ENCODE results near the gene SREBF1. TPM values are rescaled to one million over a fixed set of nuclear protein-coding genes. Genes with fewer than 3 reads are reported as not detected.

Gene SREBF1
- total and polyA plus RNA-seq, 5 donors, result 28.7 to 45.7 (median 40.5) TPM

DNA sequence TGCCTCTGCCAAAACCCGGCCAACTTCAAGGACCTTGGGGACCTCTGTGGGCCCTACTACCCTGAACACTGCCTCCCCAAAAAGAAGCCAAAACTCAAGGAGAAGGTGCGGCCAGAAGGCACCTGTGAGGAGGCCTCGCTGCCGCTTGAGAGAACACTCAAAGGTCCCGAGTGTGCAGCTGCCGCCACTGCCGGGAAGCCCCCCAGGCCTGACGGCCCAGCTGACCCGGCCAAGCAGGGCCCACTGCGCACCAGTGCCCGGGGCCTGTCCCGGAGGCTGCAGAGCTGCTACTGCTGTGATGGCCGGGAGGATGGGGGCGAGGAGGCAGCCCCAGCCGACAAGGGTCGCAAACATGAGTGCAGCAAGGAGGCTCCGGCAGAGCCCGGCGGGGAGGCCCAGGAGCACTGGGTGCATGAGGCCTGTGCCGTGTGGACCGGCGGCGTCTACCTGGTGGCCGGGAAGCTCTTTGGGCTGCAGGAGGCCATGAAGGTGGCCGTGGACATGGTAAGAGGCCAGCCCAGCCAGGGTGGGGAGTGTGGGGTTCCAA is 38.7 kb downstream of the SREBF1 start:
- Histone ChIP-seq H3K27me3 (ENCODE audit: control insufficient read depth, insufficient read depth) (no peaks in the 10 kb centered on the region), H3K4me3 (ENCODE audit: low read length) (no peak overlapping the region), H3K4me1 (ENCODE audit: control insufficient read depth, insufficient read depth, low read length) (peaks cover 4% of the 10 kb centered on the region), H3K9me3 (ENCODE audit: control insufficient read depth, low read length) (no peaks in the 10 kb centered on the region), H3K27ac (ENCODE audit: low read length) (no peak overlapping the region)
- DNase-seq (no peak), ATAC-seq (no peak)
- WGBS, result 94% methylated on average over 25 of the region's 25 CpGs
- intact Hi-C loops (cut with DNase I), result loop anchor here in 1 of 4 donors (10.0 kb wide), 1 partner anchor 63 kb away; no protein-coding TSS in a partner anchor

DNA sequence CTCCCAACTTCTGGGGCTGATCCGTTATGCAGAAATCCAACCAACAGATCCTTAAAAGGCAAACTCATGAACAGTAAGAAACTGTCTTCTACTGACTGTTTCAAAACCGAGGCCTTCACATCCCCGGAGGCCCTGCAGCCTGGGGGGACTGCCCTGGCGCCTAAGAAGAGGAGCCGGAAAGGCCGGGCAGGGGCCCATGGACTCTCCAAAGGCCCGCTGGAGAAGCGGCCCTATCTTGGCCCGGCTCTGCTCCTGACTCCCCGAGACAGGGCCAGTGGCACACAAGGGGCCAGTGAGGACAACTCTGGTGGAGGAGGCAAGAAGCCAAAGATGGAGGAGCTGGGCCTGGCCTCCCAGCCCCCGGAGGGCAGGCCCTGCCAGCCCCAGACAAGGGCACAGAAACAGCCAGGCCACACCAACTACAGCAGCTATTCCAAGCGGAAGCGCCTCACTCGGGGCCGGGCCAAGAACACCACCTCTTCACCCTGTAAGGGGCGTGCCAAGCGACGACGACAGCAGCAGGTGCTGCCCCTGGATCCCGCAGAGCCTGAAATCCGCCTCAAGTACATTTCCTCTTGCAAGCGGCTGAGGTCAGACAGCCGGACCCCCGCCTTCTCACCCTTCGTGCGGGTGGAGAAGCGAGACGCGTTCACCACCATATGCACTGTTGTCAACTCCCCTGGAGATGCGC is 39.5 kb downstream of the SREBF1 start:
- DNase-seq (peak in 1 of 3 donors; percentile 78), ATAC-seq (no peak)
- WGBS, result 85% methylated on average over 30 of the region's 30 CpGs
- Histone ChIP-seq H3K4me3 (ENCODE audit: low read length) (no peak overlapping the region), H3K9me3 (ENCODE audit: control insufficient read depth, low read length) (no peaks in the 10 kb centered on the region), H3K4me1 (ENCODE audit: control insufficient read depth, insufficient read depth, low read length) (peaks cover 7% of the 10 kb centered on the region), H3K27me3 (ENCODE audit: control insufficient read depth, insufficient read depth) (no peaks in the 10 kb centered on the region), H3K27ac (ENCODE audit: low read length) (no peak overlapping the region)
- intact Hi-C loops (cut with DNase I), result loop anchor here in 1 of 4 donors (10.0 kb wide), 1 partner anchor 62 kb away; no protein-coding TSS in a partner anchor

DNA sequence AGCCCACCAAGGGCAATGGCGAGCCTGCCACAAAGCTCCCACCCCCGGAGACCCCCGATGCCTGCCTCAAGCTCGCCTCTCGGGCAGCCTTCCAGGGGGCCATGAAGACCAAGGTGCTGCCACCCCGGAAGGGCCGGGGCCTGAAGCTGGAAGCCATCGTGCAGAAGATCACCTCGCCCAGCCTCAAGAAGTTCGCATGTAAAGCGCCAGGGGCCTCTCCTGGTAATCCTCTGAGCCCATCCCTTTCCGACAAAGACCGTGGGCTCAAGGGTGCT is 40.1 kb downstream of the SREBF1 start:
- H3K9me3 ChIP-seq (ENCODE audit: control insufficient read depth, low read length), result no peaks in the 10 kb centered on the region
- no peak overlapping the region for H3K4me3 ChIP-seq (ENCODE audit: low read length)
- H3K4me1 ChIP-seq (ENCODE audit: control insufficient read depth, insufficient read depth, low read length), result peaks cover 13% of the 10 kb centered on the region
- DNase-seq (no peak), ATAC-seq (no peak)
- H3K27ac ChIP-seq (ENCODE audit: low read length), result no peak overlapping the region
- H3K27me3 ChIP-seq (ENCODE audit: control insufficient read depth, insufficient read depth), result no peaks in the 10 kb centered on the region
- intact Hi-C loops (cut with DNase I), result loop anchor here in 1 of 4 donors (10.0 kb wide), 1 partner anchor 62 kb away; no protein-coding TSS in a partner anchor
- 95% methylated on average over 13 of the region's 13 CpGs for WGBS

DNA sequence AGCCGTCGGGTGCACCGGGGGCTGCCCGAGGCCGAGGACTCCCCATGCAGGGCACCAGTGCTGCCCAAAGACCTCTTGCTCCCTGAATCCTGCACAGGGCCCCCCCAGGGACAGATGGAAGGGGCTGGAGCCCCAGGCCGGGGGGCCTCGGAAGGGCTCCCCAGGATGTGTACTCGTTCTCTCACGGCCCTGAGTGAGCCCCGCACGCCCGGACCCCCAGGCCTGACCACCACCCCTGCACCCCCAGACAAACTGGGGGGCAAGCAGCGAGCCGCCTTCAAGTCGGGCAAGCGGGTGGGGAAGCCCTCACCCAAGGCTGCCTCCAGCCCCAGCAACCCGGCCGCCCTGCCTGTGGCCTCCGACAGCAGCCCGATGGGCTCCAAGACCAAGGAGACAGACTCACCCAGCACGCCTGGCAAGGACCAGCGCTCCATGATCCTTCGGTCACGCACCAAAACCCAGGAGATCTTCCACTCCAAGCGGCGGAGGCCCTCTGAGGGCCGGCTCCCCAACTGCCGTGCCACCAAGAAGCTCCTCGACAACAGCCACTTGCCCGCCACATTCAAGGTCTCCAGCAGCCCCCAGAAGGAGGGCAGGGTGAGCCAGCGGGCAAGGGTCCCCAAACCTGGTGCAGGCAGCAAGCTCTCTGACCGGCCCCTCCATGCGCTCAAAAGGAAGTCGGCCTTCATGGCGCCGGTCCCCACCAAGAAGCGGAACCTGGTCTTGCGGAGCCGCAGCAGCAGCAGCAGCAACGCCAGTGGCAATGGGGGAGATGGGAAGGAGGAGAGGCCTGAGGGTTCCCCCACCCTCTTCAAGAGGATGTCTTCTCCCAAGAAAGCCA is 40.6 kb downstream of the SREBF1 start:
- intact Hi-C loops (cut with DNase I), result loop anchor here in 1 of 4 donors (10.0 kb wide), 1 partner anchor 61 kb away; no protein-coding TSS in a partner anchor
- H3K27me3 ChIP-seq (ENCODE audit: control insufficient read depth, insufficient read depth), result no peaks in the 10 kb centered on the region
- no peak for ATAC-seq
- H3K27ac ChIP-seq (ENCODE audit: low read length), result no peak overlapping the region
- peak in 1 of 3 donors; percentile 59 for DNase-seq
- WGBS, result 96% methylated on average over 40 of the region's 40 CpGs
- peaks cover 14% of the 10 kb centered on the region for H3K4me1 ChIP-seq (ENCODE audit: control insufficient read depth, insufficient read depth, low read length)
- H3K4me3 ChIP-seq (ENCODE audit: low read length), result no peak overlapping the region
- no peaks in the 10 kb centered on the region for H3K9me3 ChIP-seq (ENCODE audit: control insufficient read depth, low read length)

DNA sequence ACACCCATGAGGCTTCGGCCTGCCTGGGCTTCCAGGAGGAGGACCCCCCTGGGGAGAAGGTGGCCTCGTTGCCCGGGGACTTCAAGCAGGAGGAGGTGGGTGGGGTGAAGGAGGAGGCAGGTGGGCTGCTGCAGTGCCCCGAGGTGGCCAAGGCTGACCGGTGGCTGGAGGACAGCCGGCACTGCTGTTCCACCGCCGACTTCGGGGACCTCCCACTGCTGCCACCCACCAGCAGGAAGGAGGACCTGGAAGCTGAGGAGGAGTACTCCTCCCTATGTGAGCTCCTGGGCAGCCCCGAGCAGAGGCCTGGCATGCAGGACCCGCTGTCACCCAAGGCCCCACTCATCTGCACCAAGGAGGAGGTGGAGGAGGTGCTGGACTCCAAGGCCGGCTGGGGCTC is 41.5 kb downstream of the SREBF1 start:
- intact Hi-C loops (cut with DNase I), result loop anchor here in 1 of 4 donors (10.0 kb wide), 1 partner anchor 60 kb away; no protein-coding TSS in a partner anchor
- no peaks in the 10 kb centered on the region for H3K27me3 ChIP-seq (ENCODE audit: control insufficient read depth, insufficient read depth)
- no peaks in the 10 kb centered on the region for H3K9me3 ChIP-seq (ENCODE audit: control insufficient read depth, low read length)
- H3K4me1 ChIP-seq (ENCODE audit: control insufficient read depth, insufficient read depth, low read length), result peaks cover 14% of the 10 kb centered on the region
- 89% methylated on average over 12 of the region's 12 CpGs for WGBS
- no peak overlapping the region for H3K27ac ChIP-seq (ENCODE audit: low read length)
- peak in 1 of 3 donors; percentile 43 for DNase-seq
- no peak overlapping the region for H3K4me3 ChIP-seq (ENCODE audit: low read length)
- no peak for ATAC-seq

DNA sequence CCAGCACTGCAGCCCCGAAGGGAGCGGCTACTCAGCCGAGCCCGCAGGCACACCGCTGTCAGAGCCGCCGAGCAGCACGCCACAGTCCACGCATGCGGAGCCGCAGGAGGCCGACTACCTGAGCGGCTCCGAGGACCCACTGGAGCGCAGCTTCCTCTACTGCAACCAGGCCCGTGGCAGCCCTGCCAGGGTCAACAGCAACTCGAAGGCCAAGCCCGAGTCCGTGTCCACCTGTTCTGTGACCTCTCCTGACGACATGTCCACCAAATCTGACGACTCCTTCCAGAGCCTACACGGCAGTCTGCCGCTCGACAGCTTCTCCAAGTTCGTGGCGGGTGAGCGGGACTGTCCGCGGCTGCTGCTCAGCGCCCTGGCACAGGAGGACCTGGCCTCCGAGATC is 42.4 kb downstream of the SREBF1 start:
- DNase-seq, result no peak
- intact Hi-C loops (cut with DNase I), result loop anchor here in 1 of 4 donors (10.0 kb wide), 1 partner anchor 60 kb away; no protein-coding TSS in a partner anchor
- 92% methylated on average over 31 of the region's 31 CpGs for WGBS
- Histone ChIP-seq H3K27me3 (ENCODE audit: control insufficient read depth, insufficient read depth) (no peaks in the 10 kb centered on the region), H3K9me3 (ENCODE audit: control insufficient read depth, low read length) (no peaks in the 10 kb centered on the region), H3K4me1 (ENCODE audit: control insufficient read depth, insufficient read depth, low read length) (peaks cover 16% of the 10 kb centered on the region), H3K27ac (ENCODE audit: low read length) (no peak overlapping the region), H3K4me3 (ENCODE audit: low read length) (no peak overlapping the region)
- no peak for ATAC-seq

DNA sequence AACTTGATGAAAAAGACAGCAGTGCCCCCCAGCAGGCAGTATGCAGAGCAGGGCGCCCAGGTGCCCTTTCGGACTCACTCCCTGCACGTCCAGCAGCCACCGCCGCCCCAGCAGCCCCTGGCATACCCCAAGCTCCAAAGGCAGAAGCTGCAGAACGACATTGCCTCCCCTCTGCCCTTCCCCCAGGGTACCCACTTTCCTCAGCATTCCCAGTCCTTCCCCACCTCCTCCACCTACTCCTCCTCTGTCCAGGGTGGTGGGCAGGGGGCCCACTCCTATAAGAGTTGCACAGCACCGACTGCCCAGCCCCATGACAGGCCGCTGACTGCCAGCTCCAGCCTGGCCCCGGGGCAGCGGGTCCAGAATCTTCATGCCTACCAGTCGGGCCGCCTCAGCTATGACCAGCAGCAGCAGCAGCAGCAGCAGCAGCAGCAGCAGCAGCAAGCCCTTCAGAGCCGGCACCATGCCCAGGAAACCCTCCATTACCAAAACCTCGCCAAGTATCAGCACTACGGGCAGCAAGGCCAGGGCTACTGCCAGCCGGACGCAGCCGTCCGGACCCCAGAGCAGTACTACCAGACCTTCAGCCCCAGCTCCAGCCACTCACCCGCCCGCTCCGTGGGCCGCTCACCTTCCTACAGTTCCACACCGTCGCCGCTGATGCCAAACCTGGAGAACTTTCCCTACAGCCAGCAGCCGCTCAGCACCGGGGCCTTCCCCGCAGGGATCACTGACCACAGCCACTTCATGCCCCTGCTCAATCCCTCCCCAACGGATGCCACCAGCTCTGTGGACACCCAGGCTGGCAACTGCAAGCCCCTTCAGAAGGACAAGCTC is 43.2 kb downstream of the SREBF1 start:
- no peak overlapping the region for H3K4me3 ChIP-seq (ENCODE audit: low read length)
- intact Hi-C loops (cut with DNase I), result loop anchor here in 1 of 4 donors (10.0 kb wide), 1 partner anchor 59 kb away; no protein-coding TSS in a partner anchor
- 81% methylated on average over 30 of the region's 30 CpGs for WGBS
- H3K27me3 ChIP-seq (ENCODE audit: control insufficient read depth, insufficient read depth), result no peaks in the 10 kb centered on the region
- peaks cover 16% of the 10 kb centered on the region for H3K4me1 ChIP-seq (ENCODE audit: control insufficient read depth, insufficient read depth, low read length)
- peak overlapping the region; percentile 13 for H3K27ac ChIP-seq (ENCODE audit: low read length)
- ATAC-seq (peak in 1 of 2 donors; percentile 17), DNase-seq (peak in 2 of 3 donors; percentile 72 to 83)
- H3K9me3 ChIP-seq (ENCODE audit: control insufficient read depth, low read length), result no peaks in the 10 kb centered on the region

DNA sequence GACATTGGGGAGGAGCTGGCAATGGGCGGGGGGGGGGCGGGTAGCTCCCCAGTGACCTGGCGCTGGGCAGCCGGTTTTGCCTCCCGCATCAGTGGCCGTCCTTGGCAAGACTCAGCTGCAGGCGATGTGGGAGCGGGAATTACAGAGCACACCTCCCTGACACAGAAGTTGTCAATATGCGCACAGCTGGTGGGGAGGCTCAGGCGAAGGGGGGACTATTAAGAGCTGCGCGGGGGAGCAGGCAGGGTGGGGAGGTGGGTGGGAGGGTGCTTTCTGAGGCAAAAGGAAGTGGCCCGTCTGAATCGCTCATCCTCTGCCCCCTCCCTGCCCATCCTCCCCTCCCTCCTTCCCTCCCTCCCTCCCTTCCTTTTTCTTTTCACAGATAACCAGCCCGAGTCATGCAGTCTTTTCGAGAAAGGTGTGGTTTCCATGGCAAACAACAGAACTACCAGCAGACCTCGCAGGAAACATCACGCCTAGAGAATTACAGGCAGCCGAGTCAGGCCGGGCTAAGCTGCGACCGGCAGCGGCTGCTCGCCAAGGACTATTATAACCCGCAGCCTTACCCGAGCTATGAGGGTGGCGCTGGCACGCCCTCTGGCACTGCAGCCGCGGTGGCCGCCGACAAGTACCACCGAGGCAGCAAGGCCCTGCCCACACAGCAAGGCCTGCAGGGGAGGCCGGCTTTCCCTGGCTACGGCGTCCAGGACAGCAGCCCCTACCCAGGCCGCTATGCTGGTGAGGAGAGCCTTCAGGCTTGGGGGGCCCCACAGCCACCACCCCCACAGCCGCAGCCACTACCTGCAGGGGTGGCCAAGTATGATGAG is 44.0 kb downstream of the SREBF1 start:
- DNase-seq (peak in 2 of 3 donors; percentile 77 to 80), ATAC-seq (peak; percentile 46 to 63)
- 17% methylated on average over 38 of the region's 38 CpGs for WGBS
- Histone ChIP-seq H3K27ac (ENCODE audit: low read length) (peak overlapping the region; percentile 13), H3K4me1 (ENCODE audit: control insufficient read depth, insufficient read depth, low read length) (peaks cover 16% of the 10 kb centered on the region), H3K9me3 (ENCODE audit: control insufficient read depth, low read length) (no peaks in the 10 kb centered on the region), H3K27me3 (ENCODE audit: control insufficient read depth, insufficient read depth) (no peaks in the 10 kb centered on the region), H3K4me3 (ENCODE audit: low read length) (no peak overlapping the region)
- intact Hi-C loops (cut with DNase I), result loop anchor here in 1 of 4 donors (10.0 kb wide), 1 partner anchor 58 kb away; no protein-coding TSS in a partner anchor

DNA sequence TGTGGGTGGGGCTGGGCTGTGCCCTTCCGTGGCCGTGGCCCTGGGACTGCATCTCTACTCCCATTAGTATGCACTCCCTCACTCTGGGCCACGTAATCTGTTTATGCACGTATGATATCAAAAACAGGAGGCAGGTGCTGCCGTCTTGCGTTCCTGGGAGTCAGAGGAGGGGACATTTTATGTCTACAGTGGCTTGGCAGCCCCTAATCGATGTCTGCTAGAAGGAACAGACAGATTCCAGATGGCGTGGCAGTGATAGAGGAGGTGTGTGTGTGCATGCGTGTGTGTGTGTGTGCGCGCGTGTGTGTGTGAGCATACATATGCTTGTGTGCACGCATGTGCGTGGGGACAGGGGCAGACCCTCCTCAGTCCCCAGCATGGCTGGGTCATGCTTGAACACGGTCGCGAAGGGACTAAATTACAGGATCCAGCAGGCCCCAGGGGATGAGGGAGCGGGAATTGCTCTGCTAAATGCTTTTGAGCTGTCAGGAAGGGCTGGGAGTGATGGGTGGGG is 44.7 kb downstream of the SREBF1 start:
- Histone ChIP-seq H3K27me3 (ENCODE audit: control insufficient read depth, insufficient read depth) (no peaks in the 10 kb centered on the region), H3K27ac (ENCODE audit: low read length) (no peak overlapping the region), H3K9me3 (ENCODE audit: control insufficient read depth, low read length) (no peaks in the 10 kb centered on the region), H3K4me1 (ENCODE audit: control insufficient read depth, insufficient read depth, low read length) (peaks cover 16% of the 10 kb centered on the region), H3K4me3 (ENCODE audit: low read length) (no peak overlapping the region)
- peak in 1 of 2 donors; percentile 45 for ATAC-seq
- DNase-seq, result no peak
- intact Hi-C loops (cut with DNase I), result loop anchor here in 1 of 4 donors (10.0 kb wide), 1 partner anchor 57 kb away; no protein-coding TSS in a partner anchor
- 38% methylated on average over 18 of the region's 18 CpGs for WGBS
